Cardiac fibroblast (primary cell): ENCODE results near the gene COL27A1.

ENCODE experiments used
- DNase-seq, 2 donors: peaks; one replicate each; pipeline versions ENCODE4 v3.0.0 to v3.0.0-alpha.2; 2010; ENCODE audit warnings: low read depth in 2 of 2
- H3K4me3 ChIP-seq, 2 donors: replicated peaks in 1 of 2; 1 replicate in 1 of 2; 2 replicates in 1 of 2; pipeline ENCODE4 v1.5.1; 2011; ENCODE audit warnings: low read depth in 2 of 2, low read length in 2 of 2, mild to moderate bottlenecking in 2 of 2, moderate library complexity in 1 of 2
- TF ChIP-seq, protein P1 (sequence below): IDR thresholded peaks from one replicate; pipeline ENCODE4 v1.5.1; 2011; ENCODE audit warnings: low read depth, mild to moderate bottlenecking, low read length, inconsistent platforms

COL27A1 gene

DNA sequence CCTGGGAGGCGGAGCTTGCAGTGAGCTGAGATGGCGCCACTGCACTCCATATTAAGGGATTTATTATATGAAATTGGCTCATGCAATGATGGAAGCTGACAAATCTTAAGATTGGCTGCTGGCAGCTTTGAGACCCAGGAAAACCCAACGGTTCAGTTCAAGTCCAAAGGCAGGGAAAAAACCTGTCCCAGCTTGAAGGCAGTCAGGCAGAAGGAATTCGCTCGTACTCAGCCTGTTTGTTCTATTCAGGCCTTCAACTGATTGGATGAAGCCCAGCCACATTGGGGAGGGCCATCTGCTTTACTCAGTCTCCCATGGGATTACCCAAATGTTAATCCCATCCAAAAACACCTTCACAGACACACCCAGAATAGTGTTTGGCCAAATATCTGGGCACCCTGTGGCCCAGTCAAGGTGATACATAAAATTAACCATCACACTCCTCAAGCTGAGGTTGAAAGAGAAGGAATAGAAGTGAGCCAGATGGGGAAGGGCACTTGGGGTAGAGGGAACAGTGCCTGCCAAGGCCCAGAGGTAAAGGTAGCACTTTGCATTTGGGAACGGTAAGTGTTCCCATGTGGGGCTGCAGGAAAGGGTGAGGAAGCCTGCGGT lies 159.0 kb downstream of the COL27A1 start:
- TF ChIP-seq, protein P1, sequence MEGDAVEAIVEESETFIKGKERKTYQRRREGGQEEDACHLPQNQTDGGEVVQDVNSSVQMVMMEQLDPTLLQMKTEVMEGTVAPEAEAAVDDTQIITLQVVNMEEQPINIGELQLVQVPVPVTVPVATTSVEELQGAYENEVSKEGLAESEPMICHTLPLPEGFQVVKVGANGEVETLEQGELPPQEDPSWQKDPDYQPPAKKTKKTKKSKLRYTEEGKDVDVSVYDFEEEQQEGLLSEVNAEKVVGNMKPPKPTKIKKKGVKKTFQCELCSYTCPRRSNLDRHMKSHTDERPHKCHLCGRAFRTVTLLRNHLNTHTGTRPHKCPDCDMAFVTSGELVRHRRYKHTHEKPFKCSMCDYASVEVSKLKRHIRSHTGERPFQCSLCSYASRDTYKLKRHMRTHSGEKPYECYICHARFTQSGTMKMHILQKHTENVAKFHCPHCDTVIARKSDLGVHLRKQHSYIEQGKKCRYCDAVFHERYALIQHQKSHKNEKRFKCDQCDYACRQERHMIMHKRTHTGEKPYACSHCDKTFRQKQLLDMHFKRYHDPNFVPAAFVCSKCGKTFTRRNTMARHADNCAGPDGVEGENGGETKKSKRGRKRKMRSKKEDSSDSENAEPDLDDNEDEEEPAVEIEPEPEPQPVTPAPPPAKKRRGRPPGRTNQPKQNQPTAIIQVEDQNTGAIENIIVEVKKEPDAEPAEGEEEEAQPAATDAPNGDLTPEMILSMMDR = no peak
- H3K4me3 ChIP-seq = no peak overlapping the region
- no peak for DNase-seq

DNA sequence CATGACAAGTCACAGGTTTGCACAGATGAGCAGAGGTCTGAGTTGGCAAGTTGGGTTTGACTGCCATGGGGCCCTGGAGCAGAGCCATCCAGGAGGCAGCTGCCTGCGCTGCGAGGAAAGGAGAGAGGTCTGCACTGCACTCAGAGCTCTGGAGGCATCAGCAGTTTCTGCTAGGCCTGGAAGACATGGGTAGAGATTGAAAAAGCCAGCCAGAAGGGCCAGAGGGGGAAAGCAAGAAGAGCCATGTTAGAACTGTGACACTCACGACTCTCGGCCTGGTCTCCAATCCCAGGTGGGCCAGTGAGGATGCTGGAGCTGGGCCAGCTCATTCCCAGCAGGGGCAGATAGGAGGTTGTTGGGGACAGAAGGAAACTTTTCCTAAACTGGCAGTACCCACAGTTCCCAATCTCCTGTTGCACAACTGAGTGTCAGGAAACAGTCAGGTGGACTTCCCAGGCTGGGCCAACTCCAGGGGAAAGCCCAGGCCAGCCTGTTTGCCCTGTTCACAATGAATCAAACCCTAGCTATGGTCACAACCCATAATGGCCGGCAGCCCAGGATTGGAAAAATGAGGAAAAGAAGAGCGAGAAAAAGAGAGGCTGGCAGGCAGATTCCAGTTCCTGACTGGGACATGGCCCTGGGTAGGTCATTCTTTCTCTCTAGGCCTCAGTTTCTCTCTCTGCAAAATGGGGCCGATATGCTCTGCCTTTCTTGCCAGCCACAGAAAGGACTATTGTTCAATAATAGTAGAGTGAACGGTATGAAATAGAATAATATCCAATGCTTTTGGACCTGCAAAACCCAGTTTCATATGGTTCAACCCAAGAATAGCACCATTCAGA lies 159.8 kb downstream of the COL27A1 start:
- no peak overlapping the region for H3K4me3 ChIP-seq
- DNase-seq = peak; percentile 20 to 21
- TF ChIP-seq, protein P1 = no peak

GRCh38 chr9:114315723-114316363 lies 160.5 kb downstream of the COL27A1 start:
- no peak overlapping the region for H3K4me3 ChIP-seq
- TF ChIP-seq, protein P1 = no peak
- no peak for DNase-seq

- TF ChIP-seq, protein P1 = no peak
- H3K4me3 ChIP-seq = no peak overlapping the region
- DNase-seq = no peak
These were observed 161.4 kb downstream of the COL27A1 start for GRCh38 chr9:114316605-114317230.

DNA sequence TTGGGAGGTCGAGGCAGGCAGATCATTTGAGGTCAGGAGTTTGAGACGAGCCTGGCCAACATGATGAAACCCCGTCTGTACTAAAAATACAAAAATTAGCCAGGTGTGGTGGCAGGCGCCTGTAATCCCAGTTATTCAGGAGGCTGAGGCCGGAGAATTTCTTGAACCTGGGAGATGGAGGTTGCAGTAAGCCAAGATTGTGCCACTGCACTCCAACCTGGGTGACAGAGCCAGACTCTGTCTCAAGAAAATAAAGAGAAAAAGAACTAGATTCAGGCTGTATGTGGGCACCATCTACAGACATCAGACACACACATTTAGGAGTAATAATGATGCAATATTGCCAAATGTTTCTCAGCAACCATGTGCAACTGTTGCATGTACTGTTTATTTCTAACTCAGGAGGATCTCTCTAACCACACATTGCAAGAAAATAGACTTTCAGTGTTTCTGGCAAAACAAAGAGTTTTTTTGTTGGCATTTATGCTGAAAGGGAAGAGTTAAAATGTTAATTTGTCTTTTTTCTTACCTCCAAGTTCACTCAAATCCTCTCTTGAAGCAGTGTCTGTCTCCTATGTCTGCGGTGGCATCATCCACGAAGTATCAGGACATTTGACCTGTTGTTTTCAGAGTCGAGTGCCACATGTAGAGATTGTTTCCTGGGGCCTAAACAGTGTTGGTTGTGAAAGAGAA lies 162.5 kb downstream of the COL27A1 start:
- DNase-seq = peak; percentile 68 to 71
- H3K4me3 ChIP-seq = no peak overlapping the region
- TF ChIP-seq, protein P1 = no peak

GRCh38 chr9:114318416-114318815 lies 163.1 kb downstream of the COL27A1 start:
- TF ChIP-seq, protein P1 = no peak
- no peak for DNase-seq
- H3K4me3 ChIP-seq = no peak overlapping the region
